Activated T-cell treated with anti-CD3 and anti-CD28 coated beads, Interleukin-2, amount 50 U/mL, for 4 hours (primary cell): ENCODE measurements around the gene DENND5A. TPM values are rescaled to one million over a fixed set of nuclear protein-coding genes. Genes with fewer than 3 reads are reported as not detected.
"Not testable (repeated sequence)": the region's sequence is repeated elsewhere in the genome, so short reads cannot be mapped to it uniquely, and the experiment has no call there.

Experiments used
- ATAC-seq, 2 donors: fragments of 200-7000 bp; cut with Tn5 transposase; one replicate each; pipeline ENCODE4 v1.10.0; 2021
- DNase-seq: peaks from one replicate; pipeline ENCODE4 v3.0.0-alpha.2; 2020
- H3K27me3 Mint-ChIP-seq: one replicate; pipeline ENCODE4 v1.8.0; 2021; ENCODE audit warnings: low read depth, mixed read lengths
- H3K36me3 Mint-ChIP-seq: one replicate; pipeline ENCODE4 v1.8.0; 2022; ENCODE audit warnings: mixed read lengths; ENCODE audit not compliant: insufficient read depth
- H3K4me1 Mint-ChIP-seq: one replicate; pipeline ENCODE4 v1.8.0; 2021; ENCODE audit warnings: low read depth, mixed read lengths
- H3K4me3 Mint-ChIP-seq: one replicate; pipeline ENCODE4 v1.8.0; 2021; ENCODE audit warnings: mild to moderate bottlenecking, moderate library complexity, mixed read lengths
- H3K9me3 Mint-ChIP-seq: one replicate; pipeline ENCODE4 v1.8.0; 2021; ENCODE audit warnings: mixed read lengths
- total RNA-seq, 3 donors: library from RNA; stranded (reverse); gene quantifications; one replicate each; pipeline ENCODE4 v1.2.1, GENCODE V29; 2021

Gene DENND5A
- total RNA-seq, 3 donors from 2014 or later, result 32.5 to 62.9 (median 44.2) TPM

- ATAC-seq, result no peak
- peaks cover 4% of the 10 kb centered on the region for H3K4me1 Mint-ChIP-seq
Observed at GRCh38 chr11:9274499-9275258, 9.5 kb upstream of the DENND5A start.

DNA sequence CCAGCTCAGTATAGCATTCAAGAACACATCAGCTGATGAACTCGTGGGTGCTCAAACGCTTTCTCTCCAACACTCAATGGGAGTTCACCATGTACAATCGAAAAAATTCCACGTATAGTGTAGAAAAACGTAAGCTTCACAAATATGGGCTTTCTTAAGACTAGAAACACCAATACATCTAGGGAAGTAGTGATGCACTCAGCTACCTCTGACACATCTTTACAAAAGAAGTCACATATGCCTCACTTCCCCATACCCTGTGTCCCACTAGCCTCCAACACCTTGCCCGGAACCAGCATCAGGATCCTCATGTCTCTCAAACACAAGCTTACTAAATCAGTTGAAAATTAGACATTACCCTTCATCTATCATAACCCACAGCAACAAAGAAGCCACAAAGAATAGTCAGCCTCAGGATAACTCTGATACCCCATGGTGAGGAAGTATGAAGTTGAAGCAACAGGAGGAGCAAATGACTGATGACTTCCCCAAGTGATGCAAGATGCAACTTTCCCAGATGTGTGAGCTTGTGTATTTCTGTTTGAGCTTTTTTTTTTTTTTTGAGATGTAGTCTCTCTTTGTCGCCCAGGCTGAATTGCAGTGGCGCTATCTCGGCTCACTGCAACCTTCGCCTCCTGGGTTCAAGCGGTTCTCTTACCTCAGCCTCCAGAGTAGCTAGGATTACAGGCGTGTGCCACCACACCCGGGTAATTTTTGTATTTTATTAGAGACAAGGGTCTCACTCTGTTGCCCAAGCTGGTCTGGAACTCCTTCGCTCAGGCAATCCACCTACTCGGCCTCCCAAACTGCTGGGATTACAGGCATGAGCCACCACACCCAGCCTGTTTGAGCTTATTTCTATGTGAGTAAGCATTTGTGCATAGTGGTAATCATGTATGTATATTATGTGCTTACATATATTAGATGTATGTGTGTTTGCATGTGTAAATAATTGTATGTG, 8.5 kb upstream of the DENND5A start:
- no peak overlapping the region for H3K4me3 Mint-ChIP-seq

More at GRCh38 chr11:9274499-9275258, 9.5 kb upstream of the DENND5A start:
- Mint-ChIP-seq H3K4me3 (no peak overlapping the region), H3K36me3 (no peaks in the 10 kb centered on the region), H3K27me3 (no peaks in the 10 kb centered on the region), H3K9me3 (no peaks in the 10 kb centered on the region)
- no peak for DNase-seq

GRCh38 chr11:9269492-9270013, 4.4 kb upstream of the DENND5A start:
- Mint-ChIP-seq H3K36me3 (no peaks in the 10 kb centered on the region), H3K27me3 (no peaks in the 10 kb centered on the region), H3K9me3 (no peaks in the 10 kb centered on the region), H3K4me1 (peaks cover 7% of the 10 kb centered on the region), H3K4me3 (no peak overlapping the region)
- ATAC-seq (no peak), DNase-seq (no peak)

More for the DNA sequence above, 8.5 kb upstream of the DENND5A start:
- Mint-ChIP-seq H3K36me3 (no peaks in the 10 kb centered on the region), H3K9me3 (no peaks in the 10 kb centered on the region), H3K4me1 (peaks cover 4% of the 10 kb centered on the region), H3K27me3 (no peaks in the 10 kb centered on the region)
- ATAC-seq, result peak; percentile 57 to 67
- no peak for DNase-seq

GRCh38 chr11:9267680-9268079, 2.5 kb upstream of the DENND5A start:
- Mint-ChIP-seq H3K9me3 (no peaks in the 10 kb centered on the region), H3K4me3 (no peak overlapping the region), H3K4me1 (peaks cover 15% of the 10 kb centered on the region), H3K36me3 (no peaks in the 10 kb centered on the region), H3K27me3 (no peaks in the 10 kb centered on the region)
- ATAC-seq, result no peak
- no peak for DNase-seq

DNA sequence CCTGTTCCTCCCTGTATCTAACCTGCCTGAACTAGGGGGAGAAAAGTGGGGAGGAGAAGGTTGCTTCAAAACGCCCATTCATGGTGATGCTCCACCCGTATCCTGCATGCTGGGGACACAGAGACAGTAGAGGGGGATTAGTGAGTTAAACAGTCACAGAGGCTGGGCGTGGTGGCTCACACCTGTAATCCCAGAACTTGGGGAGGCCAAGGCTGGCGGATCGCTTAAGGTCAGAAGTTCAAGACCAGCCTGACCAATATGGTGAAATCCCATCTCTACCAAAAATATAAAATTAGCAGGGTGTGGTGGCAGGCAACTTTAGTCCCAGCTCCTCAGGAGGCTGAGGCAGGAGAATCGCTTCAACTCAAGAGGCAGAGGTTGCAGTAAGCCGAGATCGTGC, 1.8 kb upstream of the DENND5A start:
- no peak for ATAC-seq
- Mint-ChIP-seq H3K4me1 (peaks cover 22% of the 10 kb centered on the region), H3K36me3 (no peaks in the 10 kb centered on the region), H3K9me3 (no peaks in the 10 kb centered on the region), H3K27me3 (no peaks in the 10 kb centered on the region), H3K4me3 (no peak overlapping the region)
- DNase-seq, result no peak

GRCh38 chr11:9266132-9266736, 1.1 kb upstream of the DENND5A start:
- H3K36me3 Mint-ChIP-seq, result no peaks in the 10 kb centered on the region
- ATAC-seq (no peak), DNase-seq (no peak)
- peaks cover 29% of the 10 kb centered on the region for H3K4me1 Mint-ChIP-seq
- H3K27me3 Mint-ChIP-seq, result no peaks in the 10 kb centered on the region
- peak overlapping the region; percentile 77 for H3K4me3 Mint-ChIP-seq
- no peaks in the 10 kb centered on the region for H3K9me3 Mint-ChIP-seq

GRCh38 chr11:9264316-9265210, 587 bp downstream of the DENND5A start:
- ATAC-seq (peak; percentile 56 to 59), DNase-seq (no peak)
- Mint-ChIP-seq H3K9me3 (no peaks in the 10 kb centered on the region), H3K4me1 (peaks cover 42% of the 10 kb centered on the region), H3K4me3 (peak overlapping the region; percentile 95), H3K27me3 (no peaks in the 10 kb centered on the region), H3K36me3 (no peaks in the 10 kb centered on the region)

DNA sequence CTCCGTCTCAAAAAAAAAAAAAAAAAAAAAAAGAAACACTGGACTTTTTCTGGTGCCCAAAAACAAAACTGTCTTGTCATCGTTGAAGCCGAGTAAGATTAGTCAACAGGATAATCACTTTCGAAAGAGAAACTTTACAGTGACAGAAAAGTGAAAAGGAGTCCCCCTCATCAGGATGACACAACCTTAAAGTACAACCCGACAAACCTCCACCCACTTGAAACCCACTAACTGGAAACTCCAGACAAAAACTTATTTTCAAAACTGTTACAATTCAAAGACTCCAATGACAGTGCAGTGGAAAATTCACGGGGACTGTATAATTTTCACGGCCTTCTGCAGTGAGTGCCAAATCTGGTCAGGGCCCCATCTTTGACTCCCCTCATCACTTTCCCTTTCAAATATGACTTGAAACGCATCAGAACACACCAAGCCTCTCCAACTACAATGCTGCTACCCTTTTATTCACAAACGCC, 1.3 kb downstream of the DENND5A start:
- Mint-ChIP-seq H3K36me3 (no peaks in the 10 kb centered on the region), H3K9me3 (no peaks in the 10 kb centered on the region), H3K27me3 (no peaks in the 10 kb centered on the region), H3K4me1 (peaks cover 42% of the 10 kb centered on the region), H3K4me3 (peak overlapping the region; percentile 95)
- DNase-seq (peak; percentile 40), ATAC-seq (peak; percentile 82 to 86)

- H3K4me1 Mint-ChIP-seq, result peaks cover 45% of the 10 kb centered on the region
- not testable (repeated sequence) for H3K9me3 Mint-ChIP-seq, DNase-seq, H3K27me3 Mint-ChIP-seq, H3K36me3 Mint-ChIP-seq, ATAC-seq
- peak overlapping the region; percentile 63 for H3K4me3 Mint-ChIP-seq
Observed at GRCh38 chr11:9260838-9261146, 4.4 kb downstream of the DENND5A start.

- ATAC-seq, result no peak
- Mint-ChIP-seq H3K4me3 (peak overlapping the region; percentile 11), H3K9me3 (no peaks in the 10 kb centered on the region), H3K27me3 (no peaks in the 10 kb centered on the region), H3K4me1 (peaks cover 45% of the 10 kb centered on the region), H3K36me3 (peaks cover 8% of the 10 kb centered on the region)
- DNase-seq, result no peak
Observed at GRCh38 chr11:9259981-9260837, 4.9 kb downstream of the DENND5A start.

- not testable (repeated sequence) for ATAC-seq, DNase-seq, H3K4me3 Mint-ChIP-seq, H3K9me3 Mint-ChIP-seq, H3K27me3 Mint-ChIP-seq
- Mint-ChIP-seq H3K4me1 (peaks cover 39% of the 10 kb centered on the region), H3K36me3 (peaks cover 10% of the 10 kb centered on the region)
Observed at GRCh38 chr11:9258279-9258678, 6.9 kb downstream of the DENND5A start.

DNA sequence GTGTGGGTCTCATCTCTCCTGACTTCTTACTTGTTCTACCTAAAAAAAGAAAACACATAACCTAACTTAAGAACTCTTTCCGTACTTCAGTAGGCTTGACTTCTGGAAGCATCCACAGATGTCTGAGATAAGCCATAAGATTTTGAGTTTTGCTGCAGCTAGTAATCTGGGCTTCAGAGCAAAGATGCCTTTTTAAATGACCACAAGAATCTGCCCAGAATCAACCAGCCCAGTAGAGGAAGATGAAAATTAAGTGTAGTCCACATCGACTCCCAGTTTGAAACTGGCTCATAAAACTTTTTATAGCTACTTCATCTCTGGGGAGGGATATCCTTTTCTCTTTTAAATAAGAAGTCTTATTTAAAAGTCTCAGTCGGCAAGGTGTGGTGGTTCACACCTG, 10.7 kb downstream of the DENND5A start:
- DNase-seq (no peak), ATAC-seq (no peak)
- H3K27me3 Mint-ChIP-seq, result no peaks in the 10 kb centered on the region
- H3K4me3 Mint-ChIP-seq, result no peak overlapping the region
- peaks cover 12% of the 10 kb centered on the region for H3K36me3 Mint-ChIP-seq
- H3K9me3 Mint-ChIP-seq, result no peaks in the 10 kb centered on the region
- peaks cover 45% of the 10 kb centered on the region for H3K4me1 Mint-ChIP-seq

DNA sequence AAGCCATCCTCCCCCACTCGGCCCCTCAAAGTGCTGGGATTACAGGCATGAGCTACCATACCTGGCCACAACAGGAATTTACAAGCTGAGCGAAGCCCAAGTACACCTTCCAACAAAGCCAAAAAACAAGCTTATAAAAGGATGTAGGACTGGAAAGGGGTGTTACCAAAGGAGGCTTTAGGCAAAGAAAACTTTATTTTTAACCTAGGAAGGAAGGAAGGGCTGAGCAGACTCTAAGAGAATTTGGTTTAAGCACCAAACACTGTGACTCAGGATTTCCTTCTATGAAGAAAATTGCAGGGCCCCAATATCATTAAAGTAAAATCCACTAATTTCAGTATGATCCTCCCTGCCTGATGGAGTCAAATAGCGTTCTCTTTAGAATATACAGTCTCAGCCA, 12.1 kb downstream of the DENND5A start:
- Mint-ChIP-seq H3K9me3 (no peaks in the 10 kb centered on the region), H3K4me1 (peaks cover 57% of the 10 kb centered on the region), H3K27me3 (no peaks in the 10 kb centered on the region), H3K36me3 (peaks cover 6% of the 10 kb centered on the region), H3K4me3 (no peak overlapping the region)
- ATAC-seq, result no peak
- no peak for DNase-seq
